Muscle of arm (tissue), 14 donors: ENCODE data around the gene TMEM35B. TPM values are rescaled to one million over a fixed set of nuclear protein-coding genes. Genes with fewer than 3 reads are reported as not detected.
"Not testable (repeated sequence)": the region's sequence is repeated elsewhere in the genome, so short reads cannot be mapped to it uniquely, and the experiment has no call there.

Source experiments
- DNase-seq: peaks from one replicate; pipeline ENCODE4 v3.0.0-alpha.2; 2013
- long read RNA-seq, 11 donors: transcript quantifications; one replicate each; lab custom pipeline, GENCODE V29; 2026
- polyA plus RNA-seq, 12 donors: library from polyadenylated mRNA; unstranded; fragments of 120-200 nt; gene quantifications; one replicate each; pipeline ENCODE4 v1.2.1, GENCODE V29; 2013; ENCODE audit not compliant: insufficient read length in 12 of 12

TMEM35B gene
- polyA plus RNA-seq, result 10 to 100 TPM in 11 of 12 donors, not detected in 1; 14.8 to 26.5 (median 20.2) TPM
- long read RNA-seq, donor 1, transcript TMEM35B-201 (3 exons, 922 nt), result major isoform, 53 of 70 reads
- long read RNA-seq, donor 1, partial matches to known transcripts, result 17 of 70 reads
- long read RNA-seq, donor 1, other reads (novel, unspliced or antisense), result 0 of 70 reads
- long read RNA-seq, donor 2, transcript TMEM35B-201 (3 exons, 922 nt), result major isoform, 27 of 33 reads
- long read RNA-seq, donor 2, partial matches to known transcripts, result 6 of 33 reads
- long read RNA-seq, donor 2, other reads (novel, unspliced or antisense), result 0 of 33 reads
- long read RNA-seq, donor 3, transcript TMEM35B-201 (3 exons, 922 nt), result major isoform, 12 of 12 reads
- long read RNA-seq, donor 3, partial matches to known transcripts, result 0 of 12 reads
- long read RNA-seq, donor 3, other reads (novel, unspliced or antisense), result 0 of 12 reads
- long read RNA-seq, donor 4, transcript TMEM35B-201 (3 exons, 922 nt), result major isoform, 12 of 22 reads
- long read RNA-seq, donor 4, partial matches to known transcripts, result 10 of 22 reads
- long read RNA-seq, donor 4, other reads (novel, unspliced or antisense), result 0 of 22 reads
- long read RNA-seq, donor 5, transcript TMEM35B-201 (3 exons, 922 nt), result major isoform, 32 of 51 reads
- long read RNA-seq, donor 5, partial matches to known transcripts, result 19 of 51 reads
- long read RNA-seq, donor 5, other reads (novel, unspliced or antisense), result 0 of 51 reads
- long read RNA-seq, donor 6, transcript TMEM35B-201 (3 exons, 922 nt), result major isoform, 17 of 17 reads
- long read RNA-seq, donor 6, partial matches to known transcripts, result 0 of 17 reads
- long read RNA-seq, donor 6, other reads (novel, unspliced or antisense), result 0 of 17 reads
- long read RNA-seq, donor 7, transcript TMEM35B-201 (3 exons, 922 nt), result major isoform, 13 of 20 reads
- long read RNA-seq, donor 7, partial matches to known transcripts, result 7 of 20 reads
- long read RNA-seq, donor 7, other reads (novel, unspliced or antisense), result 0 of 20 reads
- long read RNA-seq, donor 8, transcript TMEM35B-201 (3 exons, 922 nt), result major isoform, 34 of 48 reads
- long read RNA-seq, donor 8, partial matches to known transcripts, result 14 of 48 reads
- long read RNA-seq, donor 8, other reads (novel, unspliced or antisense), result 0 of 48 reads
- long read RNA-seq, donor 9, transcript TMEM35B-201 (3 exons, 922 nt), result major isoform, 16 of 33 reads
- long read RNA-seq, donor 9, partial matches to known transcripts, result 17 of 33 reads
- long read RNA-seq, donor 9, other reads (novel, unspliced or antisense), result 0 of 33 reads
- long read RNA-seq, donor 10, transcript TMEM35B-201 (3 exons, 922 nt), result major isoform, 29 of 43 reads
- long read RNA-seq, donor 10, partial matches to known transcripts, result 14 of 43 reads
- long read RNA-seq, donor 10, other reads (novel, unspliced or antisense), result 0 of 43 reads
- long read RNA-seq, donor 11, transcript TMEM35B-201 (3 exons, 922 nt), result major isoform, 36 of 53 reads
- long read RNA-seq, donor 11, partial matches to known transcripts, result 17 of 53 reads
- long read RNA-seq, donor 11, other reads (novel, unspliced or antisense), result 0 of 53 reads

DNA sequence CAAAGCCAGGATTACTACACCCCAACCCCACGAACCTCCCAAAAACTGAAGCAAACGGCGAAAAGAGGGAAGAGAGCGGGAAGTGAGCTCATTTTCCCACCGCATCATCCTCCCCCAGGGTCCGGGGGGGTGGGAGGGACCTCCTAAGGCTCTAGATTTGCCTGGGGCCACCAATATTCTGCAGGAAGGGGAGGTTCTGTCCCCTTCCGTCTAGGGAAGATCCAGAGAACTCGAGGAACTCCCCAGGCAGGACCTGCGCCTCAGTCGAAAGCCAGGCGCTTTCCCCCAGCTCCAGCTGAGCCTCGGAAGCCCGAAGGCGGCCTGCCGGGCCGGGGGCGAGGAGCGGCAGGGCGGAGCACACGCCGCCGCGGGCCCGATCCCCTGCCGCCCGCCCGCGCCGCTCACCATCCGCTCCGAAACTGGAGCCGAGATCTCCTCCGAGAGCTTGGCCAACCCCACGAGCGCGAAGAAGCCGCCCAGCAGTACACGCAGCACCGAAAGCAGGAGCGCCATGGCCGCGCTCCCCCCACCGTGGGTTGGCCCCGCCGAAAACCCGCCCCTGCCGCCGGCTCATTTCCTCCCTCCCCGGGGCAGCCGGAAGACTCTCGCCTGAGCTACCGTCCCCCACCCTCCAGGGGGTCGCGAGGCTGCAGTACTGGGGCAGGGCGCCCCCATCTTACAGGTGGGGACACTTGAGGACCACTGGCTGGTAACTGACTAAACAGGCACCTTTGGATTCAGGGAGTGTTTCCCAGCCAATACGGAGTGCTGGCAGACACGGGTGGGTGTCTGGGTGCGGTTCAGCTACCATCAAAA, at the start of gene TMEM35B:
Gene TMEM35B (minus strand): TSS at position 555 of the 816 bp plus-strand sequence. CDS start 42 bp downstream, at position 513.
- peak; percentile 75 for DNase-seq

DNA sequence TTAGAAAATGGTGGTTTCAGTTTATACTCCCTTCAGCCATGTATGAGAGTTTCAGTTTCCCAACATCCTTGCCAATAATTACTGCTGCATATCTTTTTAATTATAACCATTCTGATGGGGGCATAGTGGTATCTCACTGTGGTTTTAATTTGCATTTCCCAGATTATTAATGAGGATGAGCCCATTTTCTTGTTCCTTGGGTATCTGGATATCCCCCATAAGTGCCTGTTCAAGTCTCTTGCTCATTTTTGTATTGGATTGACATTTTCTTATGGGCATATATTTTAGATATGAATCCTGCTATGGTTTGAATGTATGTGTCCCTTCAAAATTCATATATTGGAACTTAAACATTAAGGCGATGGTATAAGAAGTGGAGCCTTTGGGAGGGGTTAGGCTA, 48.2 kb upstream of the TMEM35B start:
- DNase-seq, result no peak

DNA sequence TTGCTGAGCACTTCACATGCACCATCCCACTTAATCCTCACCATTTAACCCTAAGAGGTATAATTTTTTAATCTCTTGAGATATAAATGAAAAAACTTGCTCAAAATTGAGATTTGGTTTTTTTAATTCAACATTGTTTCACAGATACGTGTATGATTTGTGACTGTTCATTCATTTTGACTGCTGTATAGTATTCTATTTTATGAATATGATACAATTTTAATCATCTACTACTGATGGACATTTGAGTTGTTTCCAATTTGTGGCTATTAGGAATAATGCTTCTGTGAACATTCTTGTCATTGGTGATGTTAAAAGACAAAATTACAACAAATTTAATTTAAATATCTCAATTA, 47.2 kb upstream of the TMEM35B start:
- no peak for DNase-seq

DNA sequence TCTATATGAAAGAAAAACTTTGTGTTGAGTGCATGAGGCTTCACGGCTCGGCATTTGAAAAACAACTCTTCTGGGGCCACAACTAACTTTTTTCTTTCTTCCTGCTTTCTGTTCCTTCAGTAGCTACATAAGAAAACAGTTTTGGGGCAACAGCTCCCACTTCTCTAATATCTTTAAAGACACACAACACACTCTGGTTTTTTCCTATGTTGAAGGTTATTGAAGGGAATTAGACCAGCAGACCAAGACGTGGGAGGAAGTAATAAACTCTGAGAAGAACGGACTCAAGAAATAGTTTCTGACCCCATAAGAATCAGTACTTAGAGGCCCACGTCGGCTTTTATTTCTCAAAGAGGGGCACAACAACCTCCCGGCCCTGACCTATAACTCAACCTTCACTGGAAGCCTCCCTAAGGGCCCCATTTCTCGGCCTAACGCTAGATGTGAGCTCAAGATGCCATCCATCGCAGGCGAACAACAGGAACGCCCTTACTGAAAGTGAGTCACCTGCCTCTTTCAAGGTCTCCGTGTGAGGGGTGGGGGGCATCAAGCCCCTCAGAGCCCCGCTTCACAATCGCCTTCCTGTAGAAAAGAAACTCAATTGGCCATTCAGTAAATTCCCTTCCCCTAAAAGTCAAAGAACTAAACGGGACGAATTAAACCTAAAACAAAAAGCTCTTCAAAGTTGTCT, 45.8 kb upstream of the TMEM35B start:
- DNase-seq, result peak; percentile 15

DNA sequence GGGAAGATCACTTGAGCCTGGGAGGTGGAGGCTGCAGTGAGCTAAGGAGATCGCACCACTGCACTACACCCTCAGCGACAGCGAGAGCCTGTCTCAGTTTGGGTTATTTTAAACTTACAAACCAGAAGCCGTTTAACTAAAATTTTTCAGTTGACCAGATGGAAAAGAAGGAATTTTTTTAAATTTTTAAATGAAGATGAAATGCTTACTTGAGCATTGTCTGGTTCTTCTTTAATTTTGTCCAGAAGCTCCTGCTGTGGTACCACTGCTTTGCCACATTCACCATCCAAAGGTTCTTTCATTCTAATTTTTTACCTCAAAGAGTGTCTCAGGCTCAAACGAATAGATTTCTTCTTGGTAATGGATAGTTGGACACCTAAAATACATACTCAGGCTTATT, 45.2 kb upstream of the TMEM35B start:
- DNase-seq, result no peak

DNA sequence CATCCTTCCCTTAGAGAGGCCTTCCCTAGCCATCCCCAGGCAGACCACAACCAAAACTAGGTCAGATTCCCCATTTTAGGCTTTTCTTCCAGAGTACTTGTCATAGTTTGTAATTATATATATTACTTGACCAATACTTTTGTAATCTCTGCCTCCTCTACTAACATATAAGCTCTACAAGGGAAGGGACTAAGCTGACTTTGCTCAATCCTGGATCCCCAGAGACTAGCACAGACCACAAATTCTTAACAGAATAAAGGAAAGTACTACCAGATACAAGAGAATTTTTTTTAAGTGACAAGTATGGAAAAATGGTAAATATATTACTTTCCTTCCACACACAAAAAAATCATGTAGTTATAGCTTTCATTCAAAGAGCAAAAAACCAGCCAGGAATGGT, 44.6 kb upstream of the TMEM35B start:
- no peak for DNase-seq

DNA sequence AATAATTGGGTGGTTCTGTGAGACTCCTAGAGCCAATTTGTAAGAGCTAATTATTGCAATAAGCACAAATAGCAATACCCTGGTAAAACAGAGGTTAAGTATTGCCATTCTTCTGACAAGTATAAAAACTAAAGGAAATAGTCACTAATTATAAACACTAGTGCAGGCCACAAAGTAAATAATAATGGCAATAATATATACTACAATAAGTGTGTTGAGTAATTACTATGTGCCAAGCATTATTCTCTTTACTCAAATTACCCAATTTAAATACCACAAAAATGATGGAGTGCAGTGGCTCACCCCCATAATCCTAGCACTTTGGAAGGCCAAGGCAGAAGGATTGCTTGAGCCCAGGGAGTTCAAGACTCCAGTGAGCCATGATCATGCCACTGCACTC, 31.3 kb upstream of the TMEM35B start:
- no peak for DNase-seq

DNA sequence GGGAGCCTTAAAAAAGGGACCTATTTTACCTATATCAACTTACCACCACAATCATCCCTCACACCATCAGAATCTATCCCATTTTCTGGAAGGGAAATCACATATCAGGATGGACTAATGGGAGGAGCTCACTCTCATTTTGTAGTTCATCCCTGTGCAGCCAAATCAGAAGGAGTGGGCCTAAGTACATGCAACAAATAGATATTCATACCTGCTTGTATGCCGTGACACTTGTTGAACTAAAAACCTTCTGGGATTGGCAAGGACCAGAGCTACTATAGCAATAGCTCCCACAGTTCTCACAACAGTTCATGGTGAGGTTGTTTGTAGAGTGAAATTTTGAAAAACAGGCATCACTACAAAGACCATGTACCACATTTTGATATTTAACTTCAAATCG, 29.3 kb upstream of the TMEM35B start:
- DNase-seq, result no peak

DNA sequence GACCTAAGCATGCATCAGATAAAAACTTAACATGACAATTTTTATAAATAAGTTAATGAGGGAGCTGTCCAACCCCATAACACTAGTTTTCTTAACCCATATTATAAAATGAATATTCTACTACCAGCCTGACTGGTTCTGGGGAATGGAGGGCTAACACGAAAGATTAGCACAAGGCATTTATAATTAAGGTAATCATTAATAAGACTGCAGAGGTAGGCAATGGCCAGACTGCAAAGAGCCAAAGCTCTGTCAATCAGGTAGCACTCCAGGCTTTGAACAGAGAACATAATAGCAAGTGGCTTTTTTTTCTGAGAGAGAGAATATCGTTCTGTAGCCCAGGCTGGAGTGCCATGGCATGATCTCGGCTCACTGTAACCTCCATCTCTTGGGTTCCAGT, 20.6 kb upstream of the TMEM35B start:
- DNase-seq, result no peak

DNA sequence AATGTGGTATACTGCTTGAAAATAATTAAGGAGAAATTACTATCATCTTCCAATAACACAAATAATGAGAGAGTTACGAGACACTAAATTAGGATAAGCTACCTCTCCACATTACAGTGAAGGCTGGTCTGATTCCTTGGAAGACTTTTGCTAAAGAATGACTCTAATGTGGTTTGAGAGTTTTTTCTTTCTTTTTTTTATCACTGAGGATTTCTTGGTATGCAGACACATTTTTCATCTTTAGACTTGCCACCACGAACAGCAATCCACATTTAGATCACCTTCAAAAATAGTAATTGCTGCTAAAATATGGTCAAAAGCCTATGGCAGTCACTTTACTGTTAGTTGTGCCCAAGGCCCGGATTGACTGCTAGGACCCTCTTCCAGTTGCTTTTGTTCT, 16.6 kb upstream of the TMEM35B start:
- DNase-seq, result no peak

DNA sequence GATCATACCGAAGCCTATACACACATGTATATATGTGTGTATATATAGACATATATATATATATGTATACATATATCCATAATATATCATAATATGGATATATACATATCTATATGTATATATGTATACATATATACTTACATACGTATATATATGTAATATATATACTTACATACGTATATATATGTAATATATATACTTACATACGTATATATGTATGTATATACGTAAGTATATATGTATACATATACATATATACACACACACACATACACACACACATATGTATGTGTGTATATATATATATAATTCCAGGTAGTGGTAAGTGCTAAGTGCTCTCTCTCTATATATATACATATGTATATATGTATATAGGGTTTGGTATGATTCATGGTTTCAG, 9.7 kb upstream of the TMEM35B start:
- no peak for DNase-seq

DNA sequence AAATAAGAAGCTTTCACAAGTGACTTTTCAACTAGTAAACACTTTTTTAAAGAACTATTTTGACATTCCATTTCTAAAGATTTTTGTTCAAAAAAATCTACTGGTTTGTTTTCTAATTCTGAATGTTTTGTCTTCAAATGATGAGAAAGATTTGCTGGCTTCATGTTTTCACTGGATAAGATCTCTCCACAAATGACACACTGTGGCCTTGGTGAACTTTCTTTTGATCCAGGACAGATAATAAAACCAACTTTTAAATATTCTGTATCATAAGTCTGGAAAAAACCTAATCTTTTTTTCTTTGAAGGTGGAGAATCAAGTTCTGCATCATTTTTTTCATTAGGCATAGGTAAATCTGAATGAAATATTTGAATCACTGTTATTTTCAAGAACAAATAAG, 3.4 kb upstream of the TMEM35B start:
- no peak for DNase-seq

DNA sequence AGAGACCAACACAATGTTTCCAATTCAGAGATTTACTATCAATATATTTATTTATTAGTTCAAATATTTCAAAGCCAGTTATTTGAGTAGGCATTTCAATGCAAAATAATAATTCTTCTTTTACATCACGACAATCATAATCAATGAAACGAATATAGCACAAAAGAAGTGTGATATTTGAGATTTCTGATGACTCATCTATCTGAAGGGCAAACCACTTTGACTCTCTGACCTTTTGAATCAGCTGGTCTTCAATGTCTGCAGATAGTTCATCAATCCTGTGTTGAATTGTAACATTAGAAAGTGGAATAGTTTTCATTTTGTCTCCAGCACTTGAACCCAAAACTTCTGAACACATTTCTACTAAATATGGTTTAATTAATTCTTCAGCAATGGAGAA, 3.0 kb upstream of the TMEM35B start:
- DNase-seq, result no peak

DNA sequence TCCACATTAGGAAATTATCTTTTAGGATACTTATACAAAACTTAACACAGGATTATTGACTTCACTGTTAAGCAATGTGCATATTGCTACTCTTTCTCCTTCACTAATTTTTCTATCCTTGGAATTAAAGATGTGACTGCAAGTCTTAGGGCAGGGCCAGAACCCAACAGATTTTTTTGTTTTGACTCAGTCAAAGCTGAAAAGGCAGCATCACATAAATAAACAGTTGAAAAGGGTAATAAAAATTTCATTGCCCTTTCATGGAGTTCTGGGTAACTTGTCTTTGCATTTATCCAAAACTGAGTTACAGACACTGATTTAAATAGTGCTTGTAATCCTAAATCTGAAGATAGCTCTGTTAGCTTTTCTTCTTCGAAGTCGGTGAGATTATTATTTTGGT, 1.9 kb upstream of the TMEM35B start:
- no peak for DNase-seq

DNA sequence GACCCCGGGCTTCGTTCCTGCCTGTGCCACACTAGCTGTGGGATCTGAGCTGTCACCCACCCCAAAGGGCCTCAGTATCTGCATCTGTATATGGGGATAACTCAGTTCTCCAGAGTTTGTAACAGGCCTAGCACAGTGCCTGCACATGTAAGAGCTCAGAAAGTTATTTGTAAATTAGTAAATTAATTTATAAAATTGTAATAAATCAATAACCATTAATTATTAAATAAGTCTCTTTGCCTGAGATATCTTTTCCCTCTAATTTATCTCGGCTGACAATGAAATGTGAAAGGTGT, 410 bp upstream of the TMEM35B start:
- not testable (repeated sequence) for DNase-seq

DNA sequence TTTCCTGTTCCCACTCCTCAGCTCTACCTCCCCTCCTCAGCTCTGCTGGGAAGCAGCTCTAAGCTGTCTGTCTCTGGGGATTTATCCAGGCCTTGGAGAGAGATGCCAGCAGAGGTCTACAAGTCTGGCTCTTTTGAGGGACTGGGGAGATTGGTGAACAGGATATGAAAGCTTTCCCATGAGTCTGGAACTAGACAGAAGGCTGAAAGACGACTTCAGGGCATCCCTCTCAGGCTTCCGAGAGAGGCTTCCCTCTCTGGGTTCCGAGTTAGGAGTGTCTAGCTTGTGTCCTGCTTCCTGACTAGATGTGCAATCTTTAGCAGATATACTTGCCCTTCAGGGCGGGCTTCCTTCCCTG, 733 bp downstream of the TMEM35B start:
- DNase-seq, result no peak

DNA sequence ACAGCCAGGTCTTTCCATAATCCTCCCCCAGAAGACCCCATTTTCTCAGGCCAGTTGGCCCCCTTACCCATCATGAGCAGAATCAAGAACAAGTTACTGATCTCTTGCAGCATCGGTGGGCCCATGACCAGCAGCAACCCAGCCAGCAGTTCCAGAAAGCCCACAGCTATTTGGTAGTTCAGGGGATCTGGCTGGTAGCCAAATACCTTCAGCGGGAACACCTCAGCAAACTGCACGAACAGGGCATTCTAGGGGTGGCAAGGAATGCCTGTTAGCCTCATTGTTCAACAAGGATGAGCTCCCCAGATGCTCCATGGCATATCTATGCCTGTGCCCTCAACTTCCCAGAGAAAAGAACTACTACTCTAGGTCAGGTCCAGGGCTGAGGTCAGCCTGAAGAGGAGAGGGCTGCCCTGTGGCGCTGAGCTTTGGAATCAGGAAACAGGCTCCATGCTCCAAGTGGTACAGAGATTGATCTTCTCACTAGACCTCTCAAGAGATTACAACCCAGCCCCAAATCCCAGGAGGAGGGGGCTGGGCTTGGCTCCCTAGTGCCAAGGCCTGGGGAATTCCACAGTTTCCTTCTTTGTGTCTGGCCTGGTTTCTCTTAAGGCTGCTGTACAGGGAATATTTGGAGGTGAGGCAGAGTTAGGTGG, 1.3 kb downstream of the TMEM35B start:
- no peak for DNase-seq

DNA sequence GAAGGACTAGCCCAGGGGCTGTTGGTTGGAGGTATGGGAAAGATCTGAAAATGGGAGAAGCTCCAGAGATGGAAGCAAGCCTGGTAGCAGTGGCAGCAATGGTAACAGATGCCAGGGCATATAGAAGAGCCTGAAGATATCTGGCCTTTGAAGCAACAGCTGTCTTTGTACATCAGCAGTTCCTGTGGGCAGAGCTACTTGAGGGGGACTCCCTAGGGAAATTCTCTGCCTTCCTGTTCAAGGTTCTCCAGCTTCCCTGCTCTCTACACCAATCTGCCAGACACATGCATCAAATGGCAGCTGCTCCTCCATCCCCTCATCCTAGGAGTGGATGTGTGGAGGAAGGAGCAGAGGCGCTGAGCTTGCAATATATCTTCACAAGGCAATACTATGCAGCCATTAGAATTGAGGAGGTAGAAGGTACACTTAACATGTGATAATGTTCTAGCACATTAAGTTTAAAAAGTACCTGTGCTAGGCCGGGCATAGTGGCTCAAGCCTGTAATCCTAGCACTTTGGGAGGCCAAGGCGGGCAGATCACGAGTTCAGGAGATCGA, 2.2 kb downstream of the TMEM35B start:
- DNase-seq, result no peak

DNA sequence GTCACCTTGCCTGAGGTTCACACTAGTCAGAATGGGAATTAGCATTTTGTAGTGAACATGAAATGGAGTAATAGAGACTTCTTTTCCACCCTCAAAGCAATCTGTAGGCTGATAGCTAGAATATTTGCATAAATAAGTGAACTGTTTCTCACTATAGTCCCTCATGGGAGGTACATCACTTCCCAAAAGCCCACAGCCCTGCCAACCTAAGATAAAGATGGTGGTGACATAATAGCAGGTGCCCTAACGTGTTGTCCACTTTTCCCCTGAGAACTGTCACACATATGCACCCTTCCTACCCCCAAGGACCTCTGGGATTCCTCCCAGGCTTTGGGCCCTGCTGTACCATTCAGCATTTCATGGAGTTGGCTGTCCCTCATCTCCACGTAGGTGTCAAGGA, 4.4 kb downstream of the TMEM35B start:
- no peak for DNase-seq
